Esophagus muscularis mucosa (tissue), 3 donors: Measurements from ENCODE around the gene TBCD.

ENCODE experiments used
- POLR2A ChIP-seq: fragments of 450-650 bp; IDR thresholded peaks from one replicate; pipeline ENCODE4 v1.6.1; 2017; ENCODE audit warnings: antibody characterized with exemption, moderate library complexity, mild to moderate bottlenecking, low read depth
- TF ChIP-seq, protein P1 (sequence below), 3 experiments: fragments of 200-600 bp in 2 of 3; fragments of 450-650 bp in 1 of 3; sonication (generic) in 2 of 3; IDR thresholded peaks; one replicate each; pipeline ENCODE4 v1.5.1; 2017 to 2019; ENCODE audit warnings: antibody characterized with exemption in 3 of 3, mild to moderate bottlenecking in 2 of 3, moderate library complexity in 1 of 3

DNA sequence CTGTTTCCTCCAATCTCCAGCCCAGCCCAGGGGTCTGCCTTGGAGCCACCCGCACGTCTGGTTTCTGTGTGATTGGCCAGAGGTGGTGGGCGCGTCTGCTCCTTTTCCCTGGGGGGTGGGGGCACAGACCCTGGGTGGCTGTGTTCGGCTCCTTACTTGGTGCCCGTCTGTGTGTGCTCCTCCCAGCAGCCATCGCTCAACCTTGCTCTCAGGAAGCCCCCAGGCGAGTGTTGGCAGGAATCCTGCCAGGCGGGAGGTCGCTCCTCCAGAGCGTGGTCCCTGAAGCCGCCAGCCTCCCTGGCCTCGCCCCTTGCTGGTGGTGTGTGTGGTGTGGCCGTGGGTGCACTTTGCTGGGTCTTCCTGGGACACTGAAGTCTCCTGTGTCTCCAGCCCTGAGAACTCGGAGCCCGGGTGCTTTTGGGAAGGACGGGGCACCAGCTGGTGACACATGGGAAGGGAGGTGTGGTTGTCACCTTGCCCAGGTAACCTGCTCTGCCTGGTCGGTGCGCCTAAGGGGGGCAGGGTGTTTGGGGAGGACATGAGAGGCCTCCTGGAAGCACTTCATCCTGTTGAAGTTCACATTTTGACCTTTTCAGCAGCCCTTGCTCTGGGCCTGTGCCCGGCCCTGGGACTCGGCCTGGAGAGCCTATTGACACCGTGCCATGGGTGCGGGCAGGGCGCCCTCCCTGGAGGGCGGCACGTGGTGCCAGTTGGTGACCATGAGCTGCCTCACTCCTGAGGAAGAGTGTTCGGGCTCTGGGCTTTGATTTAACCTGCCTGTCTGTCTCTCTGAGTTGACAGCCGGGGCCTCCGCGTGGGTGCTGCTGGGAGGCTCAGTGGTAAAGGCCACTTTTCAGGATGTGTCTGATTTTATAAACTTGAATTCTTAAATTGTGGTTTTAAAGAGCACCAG lies 137.0 kb downstream of the TBCD start:
- no peak for TF ChIP-seq POLR2A
- TF ChIP-seq, protein P1, sequence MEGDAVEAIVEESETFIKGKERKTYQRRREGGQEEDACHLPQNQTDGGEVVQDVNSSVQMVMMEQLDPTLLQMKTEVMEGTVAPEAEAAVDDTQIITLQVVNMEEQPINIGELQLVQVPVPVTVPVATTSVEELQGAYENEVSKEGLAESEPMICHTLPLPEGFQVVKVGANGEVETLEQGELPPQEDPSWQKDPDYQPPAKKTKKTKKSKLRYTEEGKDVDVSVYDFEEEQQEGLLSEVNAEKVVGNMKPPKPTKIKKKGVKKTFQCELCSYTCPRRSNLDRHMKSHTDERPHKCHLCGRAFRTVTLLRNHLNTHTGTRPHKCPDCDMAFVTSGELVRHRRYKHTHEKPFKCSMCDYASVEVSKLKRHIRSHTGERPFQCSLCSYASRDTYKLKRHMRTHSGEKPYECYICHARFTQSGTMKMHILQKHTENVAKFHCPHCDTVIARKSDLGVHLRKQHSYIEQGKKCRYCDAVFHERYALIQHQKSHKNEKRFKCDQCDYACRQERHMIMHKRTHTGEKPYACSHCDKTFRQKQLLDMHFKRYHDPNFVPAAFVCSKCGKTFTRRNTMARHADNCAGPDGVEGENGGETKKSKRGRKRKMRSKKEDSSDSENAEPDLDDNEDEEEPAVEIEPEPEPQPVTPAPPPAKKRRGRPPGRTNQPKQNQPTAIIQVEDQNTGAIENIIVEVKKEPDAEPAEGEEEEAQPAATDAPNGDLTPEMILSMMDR (IDR thresholded peaks at IDR 0.05) = no peak
